GM18870 (cell line): ENCODE measurements around the gene ERP29.
"Not testable (repeated sequence)": the region's sequence is repeated elsewhere in the genome, so short reads cannot be mapped to it uniquely, and the experiment has no call there.

Experiments
- ATAC-seq: cut with Tn5 transposase; IDR thresholded peaks from one replicate; pipeline ENCODE4 v1.9.1; 2021; ENCODE audit warnings: moderate library complexity; ENCODE audit not compliant: unreplicated experiment

ERP29 gene

GRCh38 chr12:112012775-112013600, at the start of gene ERP29, which contains the start of gene TMEM116:
ERP29 (plus strand) TSS chr12:112013426; CDS start chr12:112013466, 40 bp downstream.
TMEM116 (minus strand) TSS chr12:112013165; CDS start chr12:112005270, 7,895 bp downstream.
- peak; percentile 58 for ATAC-seq

- ATAC-seq = no peak
These were observed 48.3 kb upstream of the ERP29 start for GRCh38 chr12:111964935-111965334.

- ATAC-seq = no peak
These were observed 41.4 kb upstream of the ERP29 start for GRCh38 chr12:111971800-111972199.

GRCh38 chr12:111975161-111975931, 37.9 kb upstream of the ERP29 start:
- no peak for ATAC-seq

- ATAC-seq = no peak
These were observed 36.9 kb upstream of the ERP29 start for GRCh38 chr12:111976291-111976690.

- no peak for ATAC-seq
These were observed 36.4 kb upstream of the ERP29 start for GRCh38 chr12:111976860-111977259.

GRCh38 chr12:111978545-111978944, 34.7 kb upstream of the ERP29 start:
- ATAC-seq = no peak

- no peak for ATAC-seq
These were observed 32.6 kb upstream of the ERP29 start for GRCh38 chr12:111980598-111980997.

GRCh38 chr12:111981987-111982386, 31.2 kb upstream of the ERP29 start:
- no peak for ATAC-seq

- ATAC-seq = no peak
These were observed 28.4 kb upstream of the ERP29 start for GRCh38 chr12:111984820-111985219.

- no peak for ATAC-seq
These were observed 21.7 kb upstream of the ERP29 start for GRCh38 chr12:111991535-111991934.

- ATAC-seq = no peak
These were observed 21.3 kb upstream of the ERP29 start for GRCh38 chr12:111991946-111992345.

GRCh38 chr12:111992464-111992863, 20.8 kb upstream of the ERP29 start:
- no peak for ATAC-seq

- no peak for ATAC-seq
These were observed 19.7 kb upstream of the ERP29 start for GRCh38 chr12:111993292-111994150.

GRCh38 chr12:111994211-111995111, 18.8 kb upstream of the ERP29 start:
- ATAC-seq = not testable (repeated sequence)

GRCh38 chr12:111995782-111996480, 17.3 kb upstream of the ERP29 start:
- ATAC-seq = no peak

- no peak for ATAC-seq
These were observed 15.9 kb upstream of the ERP29 start for GRCh38 chr12:111997300-111997699.

GRCh38 chr12:111998015-111998414, 15.2 kb upstream of the ERP29 start:
- no peak for ATAC-seq

GRCh38 chr12:111999129-111999528, 14.1 kb upstream of the ERP29 start:
- not testable (repeated sequence) for ATAC-seq
